GM23338 (cell line): ENCODE data around the gene ATP6V0C. TPM values are rescaled to one million over a fixed set of nuclear protein-coding genes. Genes with fewer than 3 reads are reported as not detected.

ENCODE experiments used
- ATAC-seq: fragments of 200-7000 bp; cut with Tn5 transposase; 3 replicates; pipeline ENCODE4 v1.9.1; 2020
- DNase-seq: peaks from one replicate; pipeline ENCODE4 v3.0.0-alpha.2; 2015; ENCODE audit warnings: low spot score
- H2AFZ ChIP-seq: fragments of 200-600 bp; sonication (generic); 2 replicates; pipeline ENCODE4 v1.8.0; 2016; ENCODE audit warnings: antibody characterized with exemption, mild to moderate bottlenecking, moderate library complexity
- H3F3A ChIP-seq: fragments of 200-600 bp; sonication (generic); replicated peaks from 2 replicates; pipeline ENCODE4 v1.8.0; 2017; ENCODE audit warnings: antibody characterized with exemption, mixed run types, low read depth
- H3K27ac ChIP-seq: fragments of 200-600 bp; sonication (generic); 2 replicates; pipeline ENCODE4 v1.6.1; 2016; ENCODE audit warnings: low read depth
- H3K27me3 ChIP-seq: fragments of 200-600 bp; sonication (generic); 2 replicates; pipeline ENCODE4 v1.8.0; 2016; ENCODE audit warnings: mild to moderate bottlenecking, mixed run types, moderate library complexity; ENCODE audit not compliant: insufficient read depth
- H3K36me3 ChIP-seq: fragments of 200-600 bp; sonication (generic); 2 replicates; pipeline ENCODE4 v1.8.0; 2016; ENCODE audit warnings: mild to moderate bottlenecking; ENCODE audit not compliant: insufficient read depth
- H3K4me1 ChIP-seq: fragments of 200-600 bp; sonication (generic); 2 replicates; pipeline ENCODE4 v1.8.0; 2016; ENCODE audit warnings: mild to moderate bottlenecking, moderate library complexity; ENCODE audit not compliant: insufficient read depth
- H3K4me2 ChIP-seq: fragments of 200-600 bp; sonication (generic); 2 replicates; pipeline ENCODE4 v1.7.1; 2017; ENCODE audit warnings: mixed run types
- H3K4me3 ChIP-seq: fragments of 200-600 bp; sonication (generic); 2 replicates; pipeline ENCODE4 v1.6.1; 2016; ENCODE audit warnings: mixed run types
- H3K79me2 ChIP-seq: fragments of 200-600 bp; sonication (generic); replicated peaks from 2 replicates; pipeline ENCODE4 v1.8.0; 2017; ENCODE audit warnings: mild to moderate bottlenecking; ENCODE audit not compliant: insufficient read depth
- H3K9me2 ChIP-seq: fragments of 200-600 bp; sonication (generic); 2 replicates; pipeline ENCODE4 v1.8.0; 2017; ENCODE audit not compliant: insufficient read depth
- H4K20me1 ChIP-seq: fragments of 200-600 bp; sonication (generic); replicated peaks from 2 replicates; pipeline ENCODE4 v1.8.0; 2017; ENCODE audit warnings: mild to moderate bottlenecking; ENCODE audit not compliant: insufficient read depth
- H3K27ac Mint-ChIP-seq: 2 replicates; pipeline ENCODE4 v1.8.0; 2020; ENCODE audit warnings: inconsistent platforms, mild to moderate bottlenecking, moderate library complexity, mixed read lengths
- H3K27me3 Mint-ChIP-seq: 3 replicates; pipeline ENCODE4 v1.8.0; 2022; ENCODE audit warnings: low read depth, mild to moderate bottlenecking, moderate library complexity, mixed read lengths, inconsistent platforms; ENCODE audit not compliant: insufficient read depth, poor library complexity
- H3K36me3 Mint-ChIP-seq: 3 replicates; pipeline ENCODE4 v1.8.0; 2021; ENCODE audit warnings: low read depth, mild to moderate bottlenecking, inconsistent platforms, moderate library complexity, mixed read lengths
- H3K4me1 Mint-ChIP-seq: 3 replicates; pipeline ENCODE4 v1.8.0; 2020; ENCODE audit warnings: mild to moderate bottlenecking, inconsistent platforms, mixed read lengths
- H3K4me3 Mint-ChIP-seq: 3 replicates; pipeline ENCODE4 v1.8.0; 2021; ENCODE audit warnings: moderate library complexity, mild to moderate bottlenecking, inconsistent platforms, mixed read lengths
- H3K9me3 Mint-ChIP-seq: 3 replicates; pipeline ENCODE4 v1.8.0; 2020; ENCODE audit warnings: moderate library complexity, mild to moderate bottlenecking, inconsistent platforms, mixed read lengths
- CREB1 ChIP-seq: fragments of 250-450 bp; sonication (Bioruptor Pico); IDR thresholded peaks from 2 replicates; pipeline ENCODE4 v1.5.0; 2020; ENCODE audit warnings: low read depth, mild to moderate bottlenecking, moderate library complexity
- EZH2 ChIP-seq: fragments of 200-600 bp; sonication (generic); IDR thresholded peaks from one replicate; pipeline ENCODE4 v1.8.0; 2017; ENCODE audit warnings: antibody characterized with exemption, mild to moderate bottlenecking, low read depth; ENCODE audit not compliant: unreplicated experiment
- EZH2phosphoT487 ChIP-seq: fragments of 200-600 bp; sonication (generic); IDR thresholded peaks from one replicate; pipeline ENCODE4 v1.8.1; 2018; ENCODE audit warnings: antibody characterized with exemption; ENCODE audit not compliant: unreplicated experiment
- JUNB ChIP-seq: IDR thresholded peaks from one replicate; pipeline ENCODE4 v1.6.1; 2016; ENCODE audit warnings: antibody characterized with exemption; ENCODE audit not compliant: unreplicated experiment
- NANOG ChIP-seq: IDR thresholded peaks from 2 replicates; pipeline ENCODE4 v1.6.1; 2016; ENCODE audit warnings: antibody characterized with exemption, borderline replicate concordance
- POLR2AphosphoS5 ChIP-seq: IDR thresholded peaks from 2 replicates; pipeline ENCODE4 v1.6.1; 2016; ENCODE audit warnings: antibody characterized with exemption, low read depth
- STAT1 ChIP-seq: IDR thresholded peaks from one replicate; pipeline ENCODE4 v1.6.1; 2016; ENCODE audit warnings: antibody characterized with exemption; ENCODE audit not compliant: unreplicated experiment
- ZNF114 ChIP-seq: fragments of 250-450 bp; sonication (Bioruptor Pico); IDR thresholded peaks from 2 replicates; pipeline ENCODE4 v1.5.0; 2020; ENCODE audit warnings: mild to moderate bottlenecking, moderate library complexity
- ZNF331 ChIP-seq: fragments of 250-450 bp; sonication (Bioruptor Pico); IDR thresholded peaks from 2 replicates; pipeline ENCODE4 v1.5.0; 2020; ENCODE audit warnings: low read depth, mild to moderate bottlenecking, moderate library complexity
- polyA plus RNA-seq: library from polyadenylated mRNA; unstranded; fragments of >200 nt; fragmentation: Nextera tagmentation; extraction: Ambion mirVana; gene quantifications from 2 replicates; pipeline ENCODE4 v1.2.1, GENCODE V29; 2016
- total RNA-seq: library from RNA; depleted of rRNA; stranded (reverse); fragments of >200 nt; shearing (Covaris generic); gene quantifications from 2 replicates; pipeline ENCODE4 v1.2.3, GENCODE V29; 2014
- TF ChIP-seq, protein P1 (sequence below): fragments of 250-450 bp; sonication (Bioruptor Pico); IDR thresholded peaks from 2 replicates; pipeline ENCODE4 v1.5.0; 2020; ENCODE audit warnings: mild to moderate bottlenecking, moderate library complexity
- TF ChIP-seq, protein P2 (sequence below): IDR thresholded peaks from 2 replicates; pipeline ENCODE4 v1.6.1; 2016; ENCODE audit warnings: antibody characterized with exemption
- TF ChIP-seq, protein P3 (sequence below): IDR thresholded peaks from one replicate; pipeline ENCODE4 v1.6.1; 2018; ENCODE audit warnings: antibody characterized with exemption; ENCODE audit not compliant: unreplicated experiment
- TF ChIP-seq, protein P4 (sequence below), 2 experiments: fragments of 200-600 bp in 1 of 2; sonication (generic) in 1 of 2; conservative IDR thresholded peaks; 2 replicates each; pipeline versions ENCODE4 v1.5.1 to v1.6.1; 2016 to 2017; ENCODE audit warnings: antibody characterized with exemption in 2 of 2, low read depth in 2 of 2, mild to moderate bottlenecking in 2 of 2, moderate library complexity in 1 of 2

ATP6V0C gene
- total and polyA plus RNA-seq, 2 experiments from 2014 or later = 98.2 to 162 TPM

DNA sequence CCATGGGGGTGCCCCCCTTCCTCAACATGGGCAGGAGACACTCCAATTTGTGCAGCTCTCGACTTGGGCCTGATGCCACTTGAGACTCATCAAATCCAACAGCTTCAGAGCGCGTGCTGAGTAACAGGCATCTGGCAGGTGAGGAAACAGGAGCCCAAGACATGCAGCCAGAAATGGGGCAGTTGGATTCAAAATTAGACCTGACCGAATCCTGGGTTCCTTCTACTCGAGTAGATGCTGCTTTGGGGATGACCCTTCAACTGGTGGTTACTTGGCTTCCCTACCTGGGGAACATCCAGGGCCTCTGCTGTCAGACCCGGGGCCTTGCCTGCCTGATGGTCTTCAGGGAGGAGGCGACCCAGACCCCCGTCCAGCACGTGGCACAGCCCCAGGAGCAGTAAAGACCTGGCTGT, 43.1 kb upstream of the ATP6V0C start:
- DNase-seq (peak; percentile 42), ATAC-seq (no peak)
- peaks cover 51% of the 10 kb centered on the region for H3K27me3 Mint-ChIP-seq
- Histone ChIP-seq H3K79me2 (no peaks in the 10 kb centered on the region), H4K20me1 (no peaks in the 10 kb centered on the region), H3K9me2 (no peaks in the 10 kb centered on the region), H3K4me2 (peak overlapping the region; percentile 78), H3K27me3 (peaks cover 65% of the 10 kb centered on the region), H2AFZ (no peak overlapping the region), H3K4me1 (peaks cover 15% of the 10 kb centered on the region), H3K27ac (no peak overlapping the region), H3K4me3 (peak overlapping the region; percentile 54), H3F3A (peaks cover 19% of the 10 kb centered on the region; the same call in 1 of the 2 replicates), H3K36me3 (no peaks in the 10 kb centered on the region)
- no peaks in the 10 kb centered on the region for H3K9me3 Mint-ChIP-seq
- H3K27ac Mint-ChIP-seq = no peak overlapping the region
- peak overlapping the region; percentile 45 for H3K4me3 Mint-ChIP-seq
- peaks cover 18% of the 10 kb centered on the region for H3K4me1 Mint-ChIP-seq
- TF ChIP-seq, protein P1, sequence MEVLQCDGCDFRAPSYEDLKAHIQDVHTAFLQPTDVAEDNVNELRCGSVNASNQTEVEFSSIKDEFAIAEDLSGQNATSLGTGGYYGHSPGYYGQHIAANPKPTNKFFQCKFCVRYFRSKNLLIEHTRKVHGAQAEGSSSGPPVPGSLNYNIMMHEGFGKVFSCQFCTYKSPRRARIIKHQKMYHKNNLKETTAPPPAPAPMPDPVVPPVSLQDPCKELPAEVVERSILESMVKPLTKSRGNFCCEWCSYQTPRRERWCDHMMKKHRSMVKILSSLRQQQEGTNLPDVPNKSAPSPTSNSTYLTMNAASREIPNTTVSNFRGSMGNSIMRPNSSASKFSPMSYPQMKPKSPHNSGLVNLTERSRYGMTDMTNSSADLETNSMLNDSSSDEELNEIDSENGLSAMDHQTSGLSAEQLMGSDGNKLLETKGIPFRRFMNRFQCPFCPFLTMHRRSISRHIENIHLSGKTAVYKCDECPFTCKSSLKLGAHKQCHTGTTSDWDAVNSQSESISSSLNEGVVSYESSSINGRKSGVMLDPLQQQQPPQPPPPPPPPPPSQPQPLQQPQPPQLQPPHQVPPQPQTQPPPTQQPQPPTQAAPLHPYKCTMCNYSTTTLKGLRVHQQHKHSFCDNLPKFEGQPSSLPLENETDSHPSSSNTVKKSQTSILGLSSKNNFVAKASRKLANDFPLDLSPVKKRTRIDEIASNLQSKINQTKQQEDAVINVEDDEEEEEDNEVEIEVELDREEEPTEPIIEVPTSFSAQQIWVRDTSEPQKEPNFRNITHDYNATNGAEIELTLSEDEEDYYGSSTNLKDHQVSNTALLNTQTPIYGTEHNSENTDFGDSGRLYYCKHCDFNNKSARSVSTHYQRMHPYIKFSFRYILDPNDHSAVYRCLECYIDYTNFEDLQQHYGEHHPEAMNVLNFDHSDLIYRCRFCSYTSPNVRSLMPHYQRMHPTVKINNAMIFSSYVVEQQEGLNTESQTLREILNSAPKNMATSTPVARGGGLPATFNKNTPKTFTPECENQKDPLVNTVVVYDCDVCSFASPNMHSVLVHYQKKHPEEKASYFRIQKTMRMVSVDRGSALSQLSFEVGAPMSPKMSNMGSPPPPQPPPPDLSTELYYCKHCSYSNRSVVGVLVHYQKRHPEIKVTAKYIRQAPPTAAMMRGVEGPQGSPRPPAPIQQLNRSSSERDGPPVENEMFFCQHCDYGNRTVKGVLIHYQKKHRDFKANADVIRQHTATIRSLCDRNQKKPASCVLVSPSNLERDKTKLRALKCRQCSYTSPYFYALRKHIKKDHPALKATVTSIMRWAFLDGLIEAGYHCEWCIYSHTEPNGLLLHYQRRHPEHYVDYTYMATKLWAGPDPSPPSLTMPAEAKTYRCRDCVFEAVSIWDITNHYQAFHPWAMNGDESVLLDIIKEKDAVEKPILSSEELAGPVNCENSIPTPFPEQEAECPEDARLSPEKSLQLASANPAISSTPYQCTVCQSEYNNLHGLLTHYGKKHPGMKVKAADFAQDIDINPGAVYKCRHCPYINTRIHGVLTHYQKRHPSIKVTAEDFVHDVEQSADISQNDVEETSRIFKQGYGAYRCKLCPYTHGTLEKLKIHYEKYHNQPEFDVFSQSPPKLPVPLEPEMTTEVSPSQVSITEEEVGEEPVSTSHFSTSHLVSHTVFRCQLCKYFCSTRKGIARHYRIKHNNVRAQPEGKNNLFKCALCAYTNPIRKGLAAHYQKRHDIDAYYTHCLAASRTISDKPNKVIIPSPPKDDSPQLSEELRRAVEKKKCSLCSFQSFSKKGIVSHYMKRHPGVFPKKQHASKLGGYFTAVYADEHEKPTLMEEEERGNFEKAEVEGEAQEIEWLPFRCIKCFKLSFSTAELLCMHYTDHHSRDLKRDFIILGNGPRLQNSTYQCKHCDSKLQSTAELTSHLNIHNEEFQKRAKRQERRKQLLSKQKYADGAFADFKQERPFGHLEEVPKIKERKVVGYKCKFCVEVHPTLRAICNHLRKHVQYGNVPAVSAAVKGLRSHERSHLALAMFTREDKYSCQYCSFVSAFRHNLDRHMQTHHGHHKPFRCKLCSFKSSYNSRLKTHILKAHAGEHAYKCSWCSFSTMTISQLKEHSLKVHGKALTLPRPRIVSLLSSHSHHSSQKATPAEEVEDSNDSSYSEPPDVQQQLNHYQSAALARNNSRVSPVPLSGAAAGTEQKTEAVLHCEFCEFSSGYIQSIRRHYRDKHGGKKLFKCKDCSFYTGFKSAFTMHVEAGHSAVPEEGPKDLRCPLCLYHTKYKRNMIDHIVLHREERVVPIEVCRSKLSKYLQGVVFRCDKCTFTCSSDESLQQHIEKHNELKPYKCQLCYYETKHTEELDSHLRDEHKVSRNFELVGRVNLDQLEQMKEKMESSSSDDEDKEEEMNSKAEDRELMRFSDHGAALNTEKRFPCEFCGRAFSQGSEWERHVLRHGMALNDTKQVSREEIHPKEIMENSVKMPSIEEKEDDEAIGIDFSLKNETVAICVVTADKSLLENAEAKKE (CRISPR knock-in tag) = no peak
- no peak for TF ChIP-seq JUNB
- TF ChIP-seq, protein P2, sequence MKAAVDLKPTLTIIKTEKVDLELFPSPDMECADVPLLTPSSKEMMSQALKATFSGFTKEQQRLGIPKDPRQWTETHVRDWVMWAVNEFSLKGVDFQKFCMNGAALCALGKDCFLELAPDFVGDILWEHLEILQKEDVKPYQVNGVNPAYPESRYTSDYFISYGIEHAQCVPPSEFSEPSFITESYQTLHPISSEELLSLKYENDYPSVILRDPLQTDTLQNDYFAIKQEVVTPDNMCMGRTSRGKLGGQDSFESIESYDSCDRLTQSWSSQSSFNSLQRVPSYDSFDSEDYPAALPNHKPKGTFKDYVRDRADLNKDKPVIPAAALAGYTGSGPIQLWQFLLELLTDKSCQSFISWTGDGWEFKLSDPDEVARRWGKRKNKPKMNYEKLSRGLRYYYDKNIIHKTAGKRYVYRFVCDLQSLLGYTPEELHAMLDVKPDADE = no peak
- TF ChIP-seq EZH2phosphoT487 = no peak
- TF ChIP-seq, protein P3, sequence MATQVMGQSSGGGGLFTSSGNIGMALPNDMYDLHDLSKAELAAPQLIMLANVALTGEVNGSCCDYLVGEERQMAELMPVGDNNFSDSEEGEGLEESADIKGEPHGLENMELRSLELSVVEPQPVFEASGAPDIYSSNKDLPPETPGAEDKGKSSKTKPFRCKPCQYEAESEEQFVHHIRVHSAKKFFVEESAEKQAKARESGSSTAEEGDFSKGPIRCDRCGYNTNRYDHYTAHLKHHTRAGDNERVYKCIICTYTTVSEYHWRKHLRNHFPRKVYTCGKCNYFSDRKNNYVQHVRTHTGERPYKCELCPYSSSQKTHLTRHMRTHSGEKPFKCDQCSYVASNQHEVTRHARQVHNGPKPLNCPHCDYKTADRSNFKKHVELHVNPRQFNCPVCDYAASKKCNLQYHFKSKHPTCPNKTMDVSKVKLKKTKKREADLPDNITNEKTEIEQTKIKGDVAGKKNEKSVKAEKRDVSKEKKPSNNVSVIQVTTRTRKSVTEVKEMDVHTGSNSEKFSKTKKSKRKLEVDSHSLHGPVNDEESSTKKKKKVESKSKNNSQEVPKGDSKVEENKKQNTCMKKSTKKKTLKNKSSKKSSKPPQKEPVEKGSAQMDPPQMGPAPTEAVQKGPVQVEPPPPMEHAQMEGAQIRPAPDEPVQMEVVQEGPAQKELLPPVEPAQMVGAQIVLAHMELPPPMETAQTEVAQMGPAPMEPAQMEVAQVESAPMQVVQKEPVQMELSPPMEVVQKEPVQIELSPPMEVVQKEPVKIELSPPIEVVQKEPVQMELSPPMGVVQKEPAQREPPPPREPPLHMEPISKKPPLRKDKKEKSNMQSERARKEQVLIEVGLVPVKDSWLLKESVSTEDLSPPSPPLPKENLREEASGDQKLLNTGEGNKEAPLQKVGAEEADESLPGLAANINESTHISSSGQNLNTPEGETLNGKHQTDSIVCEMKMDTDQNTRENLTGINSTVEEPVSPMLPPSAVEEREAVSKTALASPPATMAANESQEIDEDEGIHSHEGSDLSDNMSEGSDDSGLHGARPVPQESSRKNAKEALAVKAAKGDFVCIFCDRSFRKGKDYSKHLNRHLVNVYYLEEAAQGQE = no peak
- TF ChIP-seq ZNF114 (CRISPR knock-in tag) = no peak
- TF ChIP-seq EZH2 = no peak
- TF ChIP-seq ZNF331 (CRISPR knock-in tag) = no peak
- TF ChIP-seq, protein P4, sequence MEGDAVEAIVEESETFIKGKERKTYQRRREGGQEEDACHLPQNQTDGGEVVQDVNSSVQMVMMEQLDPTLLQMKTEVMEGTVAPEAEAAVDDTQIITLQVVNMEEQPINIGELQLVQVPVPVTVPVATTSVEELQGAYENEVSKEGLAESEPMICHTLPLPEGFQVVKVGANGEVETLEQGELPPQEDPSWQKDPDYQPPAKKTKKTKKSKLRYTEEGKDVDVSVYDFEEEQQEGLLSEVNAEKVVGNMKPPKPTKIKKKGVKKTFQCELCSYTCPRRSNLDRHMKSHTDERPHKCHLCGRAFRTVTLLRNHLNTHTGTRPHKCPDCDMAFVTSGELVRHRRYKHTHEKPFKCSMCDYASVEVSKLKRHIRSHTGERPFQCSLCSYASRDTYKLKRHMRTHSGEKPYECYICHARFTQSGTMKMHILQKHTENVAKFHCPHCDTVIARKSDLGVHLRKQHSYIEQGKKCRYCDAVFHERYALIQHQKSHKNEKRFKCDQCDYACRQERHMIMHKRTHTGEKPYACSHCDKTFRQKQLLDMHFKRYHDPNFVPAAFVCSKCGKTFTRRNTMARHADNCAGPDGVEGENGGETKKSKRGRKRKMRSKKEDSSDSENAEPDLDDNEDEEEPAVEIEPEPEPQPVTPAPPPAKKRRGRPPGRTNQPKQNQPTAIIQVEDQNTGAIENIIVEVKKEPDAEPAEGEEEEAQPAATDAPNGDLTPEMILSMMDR (conservative IDR thresholded peaks at IDR 0.05; ENCODE audit: low read depth in 2 of 2) = no peak
- TF ChIP-seq POLR2AphosphoS5 = no peak
- no peak for TF ChIP-seq CREB1 (CRISPR knock-in tag)
- TF ChIP-seq NANOG = no peak
- no peak for TF ChIP-seq STAT1
- no peaks in the 10 kb centered on the region; the same call in 2 of the 3 replicates for H3K36me3 Mint-ChIP-seq
